Mesothelial cell of epicardium (in vitro differentiated cells): ENCODE data around the gene USP6NL. TPM values are rescaled to one million over a fixed set of nuclear protein-coding genes. Genes with fewer than 3 reads are reported as not detected.
A peak's percentile ranks its signal among the peaks of the same experiment; 100 is the strongest.

Source experiments
- DNase-seq, 2 experiments: peaks; one replicate each; pipeline ENCODE4 v3.0.0; 2021; ENCODE audit warnings: low spot score in 2 of 2; ENCODE audit not compliant: unreplicated experiment in 2 of 2
- H3K27ac Mint-ChIP-seq: 2 replicates; pipeline ENCODE4 v1.8.0; 2021; ENCODE audit warnings: mixed read lengths
- H3K27me3 Mint-ChIP-seq: 2 replicates; pipeline ENCODE4 v1.8.0; 2021; ENCODE audit warnings: low read depth, mixed read lengths
- H3K36me3 Mint-ChIP-seq: 2 replicates; pipeline ENCODE4 v1.8.0; 2021; ENCODE audit warnings: mixed read lengths
- H3K4me1 Mint-ChIP-seq: 2 replicates; pipeline ENCODE4 v1.8.0; 2021; ENCODE audit warnings: mixed read lengths
- H3K4me3 Mint-ChIP-seq: 2 replicates; pipeline ENCODE4 v1.8.0; 2021; ENCODE audit warnings: mild to moderate bottlenecking, moderate library complexity, mixed read lengths
- H3K9me3 Mint-ChIP-seq: 2 replicates; pipeline ENCODE4 v1.8.0; 2021; ENCODE audit warnings: mixed read lengths
- CTCF ChIP-seq: fragments of 200-600 bp; sonication (generic); IDR thresholded peaks from one replicate; pipeline ENCODE4 v1.5.0; 2021; ENCODE audit warnings: antibody characterized with exemption; ENCODE audit not compliant: unreplicated experiment
- total RNA-seq: library from RNA; stranded (reverse); gene quantifications from 3 replicates; pipeline ENCODE4 v1.2.1, GENCODE V29; 2021

USP6NL gene
- total RNA-seq, 1 donor from 2014 or later = 35.8 TPM

GRCh38 chr10:11480687-11481086, 130.8 kb downstream of the USP6NL start:
- no peak overlapping the region for H3K4me3 Mint-ChIP-seq
- H3K36me3 Mint-ChIP-seq = peaks cover 30% of the 10 kb centered on the region
- no peak overlapping the region for H3K27ac Mint-ChIP-seq
- peaks cover 4% of the 10 kb centered on the region for H3K4me1 Mint-ChIP-seq
- DNase-seq = no peak
- no peak for TF ChIP-seq CTCF
- H3K27me3 Mint-ChIP-seq = no peaks in the 10 kb centered on the region
- peaks cover 4% of the 10 kb centered on the region for H3K9me3 Mint-ChIP-seq

GRCh38 chr10:11479300-11479699, 132.2 kb downstream of the USP6NL start:
- H3K4me3 Mint-ChIP-seq = no peak overlapping the region
- peaks cover 22% of the 10 kb centered on the region for H3K36me3 Mint-ChIP-seq
- no peaks in the 10 kb centered on the region for H3K27me3 Mint-ChIP-seq
- DNase-seq = no peak
- no peak for TF ChIP-seq CTCF
- H3K4me1 Mint-ChIP-seq = peaks cover 4% of the 10 kb centered on the region
- no peak overlapping the region for H3K27ac Mint-ChIP-seq
- H3K9me3 Mint-ChIP-seq = peaks cover 4% of the 10 kb centered on the region

GRCh38 chr10:11478807-11479206, 132.6 kb downstream of the USP6NL start:
- no peak for TF ChIP-seq CTCF
- peaks cover 19% of the 10 kb centered on the region for H3K36me3 Mint-ChIP-seq
- peaks cover 6% of the 10 kb centered on the region for H3K4me1 Mint-ChIP-seq
- no peak for DNase-seq
- H3K9me3 Mint-ChIP-seq = peaks cover 2% of the 10 kb centered on the region
- H3K27ac Mint-ChIP-seq = no peak overlapping the region
- H3K4me3 Mint-ChIP-seq = no peak overlapping the region
- H3K27me3 Mint-ChIP-seq = no peaks in the 10 kb centered on the region

GRCh38 chr10:11475831-11476434, 135.5 kb downstream of the USP6NL start:
- no peaks in the 10 kb centered on the region for H3K27me3 Mint-ChIP-seq
- H3K4me3 Mint-ChIP-seq = no peak overlapping the region
- H3K27ac Mint-ChIP-seq = peak overlapping the region; percentile 58
- peaks cover 13% of the 10 kb centered on the region for H3K36me3 Mint-ChIP-seq
- TF ChIP-seq CTCF = no peak
- H3K9me3 Mint-ChIP-seq = no peaks in the 10 kb centered on the region
- peaks cover 10% of the 10 kb centered on the region for H3K4me1 Mint-ChIP-seq
- no peak for DNase-seq

GRCh38 chr10:11473128-11473760, 138.2 kb downstream of the USP6NL start:
- peaks cover 10% of the 10 kb centered on the region for H3K4me1 Mint-ChIP-seq
- no peak overlapping the region for H3K4me3 Mint-ChIP-seq
- DNase-seq = no peak
- peaks cover 9% of the 10 kb centered on the region for H3K36me3 Mint-ChIP-seq
- no peak for TF ChIP-seq CTCF
- H3K27ac Mint-ChIP-seq = peak overlapping the region; percentile 89
- no peaks in the 10 kb centered on the region for H3K27me3 Mint-ChIP-seq
- no peaks in the 10 kb centered on the region for H3K9me3 Mint-ChIP-seq
